GM21360 (cell line): ENCODE results near the gene SDR39U1.
"Not testable (repeated sequence)": the region's sequence is repeated elsewhere in the genome, so short reads cannot be mapped to it uniquely, and the experiment has no call there.

Source experiments
- ATAC-seq: cut with Tn5 transposase; IDR thresholded peaks from one replicate; pipeline ENCODE4 v1.9.1; 2021; ENCODE audit warnings: mild to moderate bottlenecking, moderate library complexity; ENCODE audit not compliant: unreplicated experiment

Gene SDR39U1, protein sequence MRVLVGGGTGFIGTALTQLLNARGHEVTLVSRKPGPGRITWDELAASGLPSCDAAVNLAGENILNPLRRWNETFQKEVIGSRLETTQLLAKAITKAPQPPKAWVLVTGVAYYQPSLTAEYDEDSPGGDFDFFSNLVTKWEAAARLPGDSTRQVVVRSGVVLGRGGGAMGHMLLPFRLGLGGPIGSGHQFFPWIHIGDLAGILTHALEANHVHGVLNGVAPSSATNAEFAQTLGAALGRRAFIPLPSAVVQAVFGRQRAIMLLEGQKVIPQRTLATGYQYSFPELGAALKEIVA

GRCh38 chr14:24442240-24443052, at the start of gene SDR39U1:
SDR39U1 (minus strand) TSS chr14:24442776; CDS start chr14:24442769, 7 bp downstream.
- peak; percentile 81 for ATAC-seq

- ATAC-seq, result not testable (repeated sequence)
These were observed 49.2 kb upstream of the SDR39U1 start for GRCh38 chr14:24491586-24492408.

DNA sequence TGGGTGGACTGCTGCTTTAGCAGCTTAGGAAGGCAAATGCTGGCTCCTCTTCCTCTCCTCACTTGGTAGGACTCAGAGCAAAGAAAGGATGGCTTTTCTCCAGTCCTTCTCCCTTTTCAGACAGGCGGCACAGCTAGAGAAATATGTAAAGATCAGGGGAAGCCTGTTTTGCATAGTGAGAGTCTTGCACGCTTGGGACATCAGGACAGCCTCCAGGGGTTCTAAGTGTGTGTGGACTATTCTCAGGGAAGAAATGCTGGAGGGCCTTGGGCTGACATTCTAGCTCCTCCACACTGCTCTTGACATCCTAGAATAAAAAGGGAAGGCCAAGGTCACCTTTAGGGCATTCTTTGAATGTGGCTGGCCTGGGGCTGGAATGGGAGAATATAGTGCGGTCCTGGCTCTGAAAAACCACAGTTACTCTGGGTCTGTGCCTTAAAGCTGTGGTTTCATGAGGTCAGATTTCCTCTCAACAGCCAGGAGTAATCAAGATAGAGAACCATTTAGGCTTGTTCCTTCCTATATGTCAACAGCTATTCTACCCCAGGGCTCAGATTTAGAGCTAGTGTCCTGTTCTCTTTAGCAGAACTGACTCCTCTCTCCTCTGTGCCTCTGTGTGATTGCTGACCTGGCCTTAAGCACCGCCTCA, 41.2 kb upstream of the SDR39U1 start:
- peak; percentile 52 for ATAC-seq

DNA sequence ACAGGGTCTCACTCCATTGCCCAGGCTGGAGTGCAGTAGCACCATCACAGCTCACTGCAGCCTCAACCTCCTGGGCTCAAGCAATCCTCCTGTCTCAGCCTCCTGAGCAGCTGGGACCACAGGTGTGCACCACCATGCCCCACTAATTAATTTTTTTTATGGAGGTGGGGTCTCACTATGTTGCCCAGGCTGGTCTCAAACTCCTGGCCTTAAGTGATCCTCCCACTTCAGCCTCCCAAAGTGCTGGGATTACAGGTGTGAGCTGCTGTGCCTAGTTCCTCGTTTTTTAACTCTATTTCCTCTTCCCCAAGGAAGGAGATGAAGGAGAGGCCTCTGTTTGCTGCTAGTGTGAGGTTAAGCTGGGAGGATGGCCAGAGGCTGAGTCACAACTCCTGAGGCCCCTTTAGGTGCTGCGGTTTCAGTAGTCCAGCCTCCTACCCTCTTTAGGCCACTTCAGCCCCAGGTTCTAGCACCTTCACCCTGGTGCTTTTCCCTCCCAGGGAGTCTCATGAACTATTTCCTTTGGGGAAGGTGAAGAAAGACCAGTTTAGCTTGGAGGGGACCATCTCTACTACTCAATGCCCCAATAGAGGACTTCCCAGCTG, 40.2 kb upstream of the SDR39U1 start:
- not testable (repeated sequence) for ATAC-seq

GRCh38 chr14:24481622-24482324, 39.2 kb upstream of the SDR39U1 start:
- peak; percentile 65 for ATAC-seq

DNA sequence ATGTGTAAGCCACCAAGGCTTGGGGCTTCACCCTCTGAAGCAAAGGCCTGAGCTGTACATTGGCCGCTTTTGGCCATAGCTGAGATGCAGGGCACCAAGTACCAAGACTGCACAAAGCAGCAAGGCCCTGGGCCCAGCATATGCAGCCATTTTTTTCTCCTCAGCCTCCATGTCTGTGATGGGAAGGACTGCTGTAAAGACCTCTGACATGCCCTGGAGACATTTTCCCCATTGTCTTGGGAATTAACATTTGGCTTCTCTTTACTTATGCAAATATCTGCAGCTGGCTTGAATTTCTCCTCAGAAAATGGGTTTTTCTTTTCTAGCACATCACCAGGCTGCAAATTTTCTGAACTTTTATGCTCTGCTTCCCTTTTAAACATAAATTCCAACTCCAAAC, 37.4 kb upstream of the SDR39U1 start:
- ATAC-seq, result not testable (repeated sequence)

GRCh38 chr14:24475261-24475660, 32.7 kb upstream of the SDR39U1 start:
- ATAC-seq, result no peak

DNA sequence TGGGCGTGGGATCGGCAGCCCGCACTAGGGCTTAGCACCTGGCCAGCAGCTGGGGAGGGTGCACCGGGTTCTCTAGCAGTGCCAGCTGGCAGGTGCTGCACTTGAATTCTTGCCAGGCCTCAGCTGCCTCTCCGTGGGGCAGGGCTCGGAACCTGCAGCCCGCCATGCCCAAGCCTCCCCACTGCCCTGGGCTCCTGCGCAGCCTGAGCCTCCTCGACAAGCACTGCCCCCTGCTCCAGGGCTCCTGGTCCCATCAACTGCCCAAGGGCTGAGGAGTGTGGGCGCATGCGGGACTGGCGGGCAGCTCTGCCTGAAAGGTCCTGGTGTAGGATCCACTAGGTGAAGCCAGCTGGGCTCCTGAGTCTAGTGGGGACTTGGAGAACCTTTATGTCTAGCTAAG, 30.6 kb upstream of the SDR39U1 start:
- no peak for ATAC-seq

- not testable (repeated sequence) for ATAC-seq
These were observed 27.9 kb upstream of the SDR39U1 start for GRCh38 chr14:24470450-24470849.

DNA sequence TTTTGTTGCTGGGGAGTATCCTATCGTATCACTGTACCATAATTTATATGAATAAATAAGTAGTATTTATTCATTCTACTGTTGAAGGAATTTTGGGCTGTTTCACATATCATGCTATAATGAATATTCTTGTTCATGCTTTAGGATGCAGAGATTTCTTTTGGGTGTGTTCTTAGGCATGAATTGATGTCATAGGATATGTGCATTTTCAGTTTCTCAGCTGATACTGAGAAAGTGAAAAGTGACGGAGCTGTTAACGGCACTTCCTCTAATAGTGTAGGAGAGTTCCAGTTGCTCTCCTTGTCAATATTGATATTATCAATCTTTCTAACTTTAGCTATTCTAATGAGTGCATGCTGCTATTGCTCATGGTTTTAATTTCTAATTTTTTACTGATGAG, 23.2 kb upstream of the SDR39U1 start:
- ATAC-seq, result no peak

- ATAC-seq, result no peak
These were observed 22.8 kb upstream of the SDR39U1 start for GRCh38 chr14:24465368-24465767.

DNA sequence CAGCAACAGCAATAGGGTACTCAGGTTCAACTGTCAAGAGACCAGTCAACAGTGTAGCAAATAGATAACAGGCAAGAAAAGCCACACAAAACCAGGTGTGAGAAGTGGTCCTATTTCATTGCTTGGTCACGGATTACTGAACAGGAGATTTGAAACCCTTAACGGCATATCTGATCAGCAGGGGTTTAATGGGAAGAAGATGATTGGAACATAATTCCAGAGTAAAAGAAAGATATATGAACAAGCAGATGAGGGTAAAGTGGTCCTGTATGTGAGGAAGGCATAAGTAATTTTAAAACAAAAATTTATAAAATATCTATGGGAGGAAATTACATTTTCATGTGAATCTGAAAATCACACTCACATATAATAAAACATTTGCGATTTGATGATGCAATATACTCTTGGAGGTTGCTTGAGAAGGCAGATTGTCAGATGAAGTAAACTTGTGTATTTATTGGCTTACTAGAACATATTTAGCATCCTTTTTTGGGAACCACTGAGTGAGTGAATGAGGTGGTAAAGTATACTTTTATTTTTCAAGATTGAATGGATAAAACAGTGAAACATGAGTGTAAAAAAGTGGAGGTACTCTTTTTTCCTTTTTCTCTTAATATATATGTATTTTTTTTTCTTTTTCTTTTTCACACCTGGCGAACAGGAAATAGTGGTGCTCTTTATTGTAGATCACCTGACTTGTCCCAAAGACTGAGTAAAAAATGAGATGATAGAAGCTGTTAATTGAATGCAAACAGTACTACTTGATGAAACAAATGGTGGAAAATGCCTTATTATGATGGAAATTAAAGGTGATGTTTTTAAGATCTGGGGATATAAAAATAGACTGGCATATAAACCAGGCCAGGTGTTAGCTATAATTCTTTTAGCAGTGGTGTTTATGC, 21.6 kb upstream of the SDR39U1 start:
- no peak for ATAC-seq

DNA sequence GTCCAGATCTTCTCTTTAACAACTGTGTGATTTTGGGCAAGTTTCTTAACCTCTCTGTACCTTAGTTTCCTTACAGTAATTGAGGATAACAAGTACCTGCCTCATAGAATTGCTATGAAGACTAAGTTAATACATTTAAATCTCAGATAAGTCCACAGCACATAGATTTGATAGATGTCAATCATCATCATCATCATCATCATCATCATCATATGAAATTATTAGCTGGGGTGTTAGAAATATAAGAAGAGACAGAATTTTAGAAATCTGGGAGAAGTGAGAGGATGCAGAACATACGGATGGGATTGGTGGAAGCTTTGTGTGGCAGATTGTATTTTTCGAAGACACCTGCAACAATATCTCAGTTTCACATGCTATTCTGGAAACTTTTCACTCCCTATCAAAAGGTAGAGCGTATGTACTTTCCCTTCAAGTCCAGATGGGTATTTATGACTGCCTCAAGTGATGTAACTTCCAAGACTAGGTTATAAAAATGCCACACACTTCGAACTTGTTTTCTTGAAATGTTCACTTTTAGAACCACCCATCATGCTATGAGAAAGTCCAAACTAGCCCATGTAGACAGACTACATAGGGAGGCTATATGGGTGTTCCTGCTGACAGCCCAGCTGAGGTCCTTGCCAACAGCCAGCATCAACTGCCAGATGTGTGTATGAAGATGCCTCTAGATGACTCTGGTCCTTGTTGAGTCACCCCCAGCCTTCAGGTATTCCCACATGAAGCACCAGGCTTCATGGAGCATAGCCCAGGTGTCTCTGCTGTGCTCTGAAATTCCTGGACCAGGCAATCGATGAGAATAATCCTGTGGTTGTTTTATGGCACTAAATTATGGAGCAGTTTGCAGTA, 20.7 kb upstream of the SDR39U1 start:
- no peak for ATAC-seq

GRCh38 chr14:24461336-24461735, 18.8 kb upstream of the SDR39U1 start:
- ATAC-seq, result no peak

DNA sequence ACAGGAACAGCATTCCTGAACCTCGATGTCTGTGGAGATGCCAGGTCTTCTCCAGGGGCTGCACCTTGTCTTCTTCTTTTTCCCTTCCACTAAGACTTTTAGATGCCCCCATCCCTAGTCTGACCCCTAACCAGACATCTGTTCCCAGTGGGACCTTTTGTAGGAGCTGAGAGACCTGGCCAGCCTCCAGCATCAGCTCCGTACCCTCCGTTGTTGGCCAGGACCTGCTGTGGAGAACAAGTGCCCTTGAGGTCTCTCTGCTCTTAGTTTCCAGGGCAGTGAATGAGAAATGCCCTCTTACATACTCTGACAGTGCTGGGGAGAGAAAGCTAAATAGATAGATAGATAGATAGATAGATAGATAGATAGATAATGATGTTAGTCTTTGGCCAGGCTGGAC, 16.8 kb upstream of the SDR39U1 start:
- no peak for ATAC-seq

DNA sequence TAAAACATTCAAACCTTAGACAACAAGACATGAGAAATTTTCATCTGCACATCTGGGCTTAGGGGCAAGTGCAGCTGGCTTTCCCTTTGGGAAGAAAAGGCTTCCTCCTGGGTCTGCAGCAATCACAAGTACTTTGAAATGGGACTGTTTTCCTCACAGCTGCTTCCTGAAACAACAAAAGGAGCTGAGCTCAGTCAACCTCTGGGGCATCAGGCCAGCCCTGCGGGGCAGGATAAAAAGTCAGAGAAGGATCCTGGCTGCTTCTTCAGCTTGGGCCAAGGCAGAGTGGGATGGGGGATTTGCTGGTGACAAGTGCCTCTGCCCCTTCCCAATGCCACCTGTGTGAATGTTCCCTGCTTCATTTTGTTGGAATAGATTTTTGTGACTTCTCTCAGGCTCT, 16.2 kb upstream of the SDR39U1 start:
- no peak for ATAC-seq

DNA sequence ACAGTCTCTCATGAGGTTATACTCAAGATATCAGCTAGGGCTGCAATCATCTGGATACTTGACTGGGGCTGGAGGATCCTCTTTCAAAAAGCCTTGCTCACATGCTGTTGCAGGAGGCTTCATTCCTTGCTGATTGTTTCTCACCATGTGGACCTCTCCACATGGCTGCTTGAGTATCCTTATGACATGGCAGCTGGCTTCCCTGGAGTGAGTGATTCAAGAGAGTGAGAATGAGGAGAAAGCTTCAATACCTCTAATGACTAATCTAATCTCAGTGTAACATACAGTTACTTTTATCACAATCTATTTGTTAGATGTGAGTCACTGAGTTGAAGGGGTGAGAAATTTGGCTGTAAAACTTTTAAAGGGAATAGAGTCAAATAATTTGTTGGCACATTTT, 14.4 kb upstream of the SDR39U1 start:
- no peak for ATAC-seq

DNA sequence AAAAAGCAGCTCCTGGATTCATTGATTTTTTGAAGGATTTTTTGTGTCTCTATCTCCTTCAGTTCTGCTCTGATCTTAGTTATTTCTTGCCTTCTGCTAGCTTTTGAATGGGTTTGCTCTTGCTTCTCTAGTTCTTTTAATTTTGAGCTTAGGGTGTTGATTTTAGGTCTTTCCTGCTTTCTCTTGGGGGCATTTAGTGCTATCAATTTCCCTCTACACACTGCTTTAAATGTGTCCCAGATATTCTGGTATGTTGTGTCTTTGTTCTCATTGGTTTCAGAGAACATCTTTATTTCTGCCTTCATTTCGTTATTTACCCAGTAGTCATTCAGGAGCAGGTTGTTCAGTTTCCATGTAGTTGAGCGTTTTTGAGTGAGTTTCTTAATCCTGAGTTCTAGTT, 8.3 kb upstream of the SDR39U1 start:
- not testable (repeated sequence) for ATAC-seq
